SK-N-MC (cell line): ENCODE results near the gene CACNA1C.

Experiments used
- DNase-seq: peaks from one replicate; pipeline ENCODE4 v3.0.0-alpha.2; 2011; ENCODE audit warnings: low read depth, low spot score
- H3K27ac ChIP-seq: fragments of 200-600 bp; sonication (generic); 2 replicates; pipeline ENCODE4 v1.5.1; 2016; ENCODE audit warnings: mixed run types
- H3K36me3 ChIP-seq: fragments of 200-600 bp; sonication (generic); 2 replicates; pipeline ENCODE4 v1.6.1; 2017; ENCODE audit warnings: antibody characterized with exemption, low read length, mixed read lengths; ENCODE audit not compliant: insufficient read depth
- H3K4me3 ChIP-seq: fragments of 200-600 bp; sonication (generic); 2 replicates; pipeline ENCODE4 v1.5.1; 2016
- H3K9ac ChIP-seq: fragments of 200-600 bp; sonication (generic); 2 replicates; pipeline ENCODE4 v1.8.0; 2017; ENCODE audit warnings: mixed run types, mixed read lengths; ENCODE audit not compliant: insufficient read length
- H3K9me3 ChIP-seq: fragments of 200-600 bp; sonication (generic); 2 replicates; pipeline ENCODE4 v1.6.1; 2017; ENCODE audit warnings: low read depth, mild to moderate bottlenecking, antibody characterized with exemption, low read length, moderate library complexity, mixed read lengths
- EZH2 ChIP-seq: fragments of 200-600 bp; sonication (generic); IDR thresholded peaks from one replicate; pipeline ENCODE4 v1.6.1; 2017; ENCODE audit warnings: antibody characterized with exemption
- FOXP2 ChIP-seq: optimal IDR thresholded peaks from 2 replicates; pipeline ENCODE3; 2011; ENCODE audit warnings: mild to moderate bottlenecking, moderate library complexity; ENCODE audit not compliant: insufficient read depth; ENCODE audit errors: extremely low read length, control extremely low read depth
- POLR2AphosphoS5 ChIP-seq: IDR thresholded peaks from 2 replicates; pipeline ENCODE4 v1.6.1; 2012; ENCODE audit warnings: mild to moderate bottlenecking, low read depth, low read length, borderline replicate concordance

The CACNA1C gene

GRCh38 chr12:2447861-2448260, 395.1 kb downstream of the CACNA1C start:
- TF ChIP-seq FOXP2 (no peak), EZH2 (no peak)
- H3K9ac ChIP-seq: no peak overlapping the region
- no peak overlapping the region for H3K27ac ChIP-seq
- no peak for DNase-seq
- H3K36me3 ChIP-seq: no peaks in the 10 kb centered on the region
- H3K4me3 ChIP-seq: no peak overlapping the region
- no peaks in the 10 kb centered on the region for H3K9me3 ChIP-seq

DNA sequence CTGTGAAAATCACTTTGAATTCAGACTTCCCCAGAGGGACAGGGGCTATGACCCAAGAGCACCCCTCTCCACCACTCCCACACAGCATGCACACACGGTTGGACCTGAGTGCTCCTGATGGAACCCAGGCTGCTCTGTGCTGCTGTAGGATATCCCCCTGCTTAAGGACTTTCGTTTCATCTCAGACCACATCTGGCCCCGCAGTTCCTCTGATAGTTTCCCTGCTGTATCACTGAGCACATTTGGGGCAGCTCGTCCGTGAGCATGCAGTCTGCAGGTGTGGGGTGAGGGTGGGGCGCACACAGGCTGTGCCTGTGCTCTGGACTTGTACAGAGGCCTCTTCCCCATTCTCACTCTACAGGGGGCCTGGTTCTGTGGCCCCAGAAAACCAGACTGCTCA, 396.8 kb downstream of the CACNA1C start:
- TF ChIP-seq POLR2AphosphoS5 (no peak), EZH2 (no peak), FOXP2 (no peak)
- Histone ChIP-seq H3K9ac (no peak overlapping the region), H3K9me3 (no peaks in the 10 kb centered on the region), H3K27ac (no peak overlapping the region), H3K36me3 (no peaks in the 10 kb centered on the region), H3K4me3 (no peak overlapping the region)
- no peak for DNase-seq

DNA sequence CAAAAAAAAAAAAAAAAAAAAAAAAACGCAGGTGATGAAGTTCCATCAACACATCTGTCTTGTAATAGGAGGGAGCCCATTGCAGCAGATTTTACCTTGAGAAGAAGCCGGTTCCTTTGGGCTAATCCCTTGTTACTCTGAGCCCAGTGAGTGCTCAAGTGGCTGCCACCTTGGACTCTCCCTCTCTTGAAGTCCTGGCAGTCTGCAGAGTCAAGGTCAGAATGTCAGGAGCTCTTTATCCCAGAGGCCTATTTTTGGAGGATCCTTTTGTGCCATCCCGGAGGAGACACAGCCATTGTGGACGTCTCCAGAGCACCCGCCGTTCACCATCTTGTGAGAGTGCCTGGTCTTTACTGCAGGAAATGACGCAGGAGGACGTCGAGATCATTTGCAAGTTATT, 397.8 kb downstream of the CACNA1C start:
- H3K36me3 ChIP-seq: no peaks in the 10 kb centered on the region
- no peak overlapping the region for H3K9ac ChIP-seq
- DNase-seq: no peak
- no peak overlapping the region for H3K4me3 ChIP-seq
- TF ChIP-seq EZH2 (no peak), FOXP2 (no peak), POLR2AphosphoS5 (no peak)
- H3K9me3 ChIP-seq: no peaks in the 10 kb centered on the region
- no peak overlapping the region for H3K27ac ChIP-seq

DNA sequence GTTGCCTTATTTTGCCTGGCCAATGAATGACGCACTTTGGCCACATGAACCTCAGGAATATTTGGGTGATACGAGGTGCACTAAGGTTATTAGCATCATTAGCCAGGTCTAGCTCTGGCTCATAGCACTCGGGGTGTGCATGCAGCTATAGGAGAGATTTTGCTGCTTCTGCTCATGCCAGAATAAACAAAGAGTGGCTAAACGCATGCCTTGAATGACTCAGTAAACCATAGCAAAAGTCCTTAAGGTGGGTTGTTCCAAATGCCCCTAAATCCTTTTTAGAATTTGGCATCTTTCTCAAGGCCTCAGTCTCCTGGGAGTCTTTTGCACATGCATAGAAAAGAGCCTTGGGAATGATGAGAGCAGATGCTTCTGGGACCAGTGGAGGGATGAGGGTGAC, 398.2 kb downstream of the CACNA1C start:
- no peak for DNase-seq
- H3K4me3 ChIP-seq: no peak overlapping the region
- H3K9me3 ChIP-seq: no peaks in the 10 kb centered on the region
- no peak for TF ChIP-seq EZH2
- no peak for TF ChIP-seq FOXP2
- no peak for TF ChIP-seq POLR2AphosphoS5
- H3K27ac ChIP-seq: no peak overlapping the region
- no peak overlapping the region for H3K9ac ChIP-seq
- H3K36me3 ChIP-seq: no peaks in the 10 kb centered on the region

- no peaks in the 10 kb centered on the region for H3K9me3 ChIP-seq
- H3K4me3 ChIP-seq: no peak overlapping the region
- no peaks in the 10 kb centered on the region for H3K36me3 ChIP-seq
- TF ChIP-seq EZH2 (no peak), POLR2AphosphoS5 (no peak), FOXP2 (no peak)
- DNase-seq: no peak
- H3K27ac ChIP-seq: no peak overlapping the region
- H3K9ac ChIP-seq: no peak overlapping the region
Measured at GRCh38 chr12:2451497-2451896, 398.7 kb downstream of the CACNA1C start.

- Histone ChIP-seq H3K9ac (no peak overlapping the region), H3K9me3 (no peaks in the 10 kb centered on the region), H3K27ac (no peak overlapping the region), H3K36me3 (no peaks in the 10 kb centered on the region), H3K4me3 (no peak overlapping the region)
- no peak for DNase-seq
- TF ChIP-seq FOXP2: no peak
- TF ChIP-seq EZH2: no peak
- TF ChIP-seq POLR2AphosphoS5: no peak
Measured at GRCh38 chr12:2453076-2453760, 400.4 kb downstream of the CACNA1C start.

GRCh38 chr12:2453761-2454090, 400.9 kb downstream of the CACNA1C start:
- TF ChIP-seq POLR2AphosphoS5 (no peak), FOXP2 (no peak), EZH2 (no peak)
- no peak overlapping the region for H3K27ac ChIP-seq
- no peak for DNase-seq

GRCh38 chr12:2454601-2455177, 401.9 kb downstream of the CACNA1C start:
- DNase-seq: no peak
- no peaks in the 10 kb centered on the region for H3K9me3 ChIP-seq
- H3K36me3 ChIP-seq: no peaks in the 10 kb centered on the region
- H3K9ac ChIP-seq: no peak overlapping the region
- TF ChIP-seq EZH2: no peak
- no peak for TF ChIP-seq POLR2AphosphoS5
- no peak for TF ChIP-seq FOXP2
- no peak overlapping the region for H3K4me3 ChIP-seq
- H3K27ac ChIP-seq: no peak overlapping the region

More at GRCh38 chr12:2453761-2454090, 400.9 kb downstream of the CACNA1C start:
- H3K36me3 ChIP-seq: no peaks in the 10 kb centered on the region
- H3K9ac ChIP-seq: no peak overlapping the region
- no peak overlapping the region for H3K4me3 ChIP-seq
- no peaks in the 10 kb centered on the region for H3K9me3 ChIP-seq

DNA sequence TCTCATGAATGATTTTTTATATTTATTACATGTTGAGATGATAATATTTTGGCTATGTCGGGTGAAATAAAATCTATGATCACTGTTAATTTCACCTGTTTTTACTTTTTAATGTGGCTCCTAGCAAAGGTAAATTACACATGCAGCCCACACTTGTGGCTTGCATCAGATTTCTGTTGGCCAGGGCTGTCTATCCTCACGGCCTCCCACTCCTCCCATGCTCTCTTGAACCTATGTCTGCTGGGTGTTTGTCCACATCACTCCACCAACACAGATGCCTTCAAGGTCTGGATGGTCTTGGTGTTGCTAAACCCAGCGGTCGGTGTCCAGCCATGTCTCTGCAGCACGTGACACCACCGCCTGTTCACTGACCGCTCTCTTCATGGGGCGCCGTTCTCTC, 402.6 kb downstream of the CACNA1C start:
- Histone ChIP-seq H3K4me3 (no peak overlapping the region), H3K36me3 (no peaks in the 10 kb centered on the region), H3K27ac (no peak overlapping the region), H3K9ac (no peak overlapping the region), H3K9me3 (no peaks in the 10 kb centered on the region)
- no peak for DNase-seq
- TF ChIP-seq POLR2AphosphoS5 (no peak), EZH2 (no peak), FOXP2 (no peak)

DNA sequence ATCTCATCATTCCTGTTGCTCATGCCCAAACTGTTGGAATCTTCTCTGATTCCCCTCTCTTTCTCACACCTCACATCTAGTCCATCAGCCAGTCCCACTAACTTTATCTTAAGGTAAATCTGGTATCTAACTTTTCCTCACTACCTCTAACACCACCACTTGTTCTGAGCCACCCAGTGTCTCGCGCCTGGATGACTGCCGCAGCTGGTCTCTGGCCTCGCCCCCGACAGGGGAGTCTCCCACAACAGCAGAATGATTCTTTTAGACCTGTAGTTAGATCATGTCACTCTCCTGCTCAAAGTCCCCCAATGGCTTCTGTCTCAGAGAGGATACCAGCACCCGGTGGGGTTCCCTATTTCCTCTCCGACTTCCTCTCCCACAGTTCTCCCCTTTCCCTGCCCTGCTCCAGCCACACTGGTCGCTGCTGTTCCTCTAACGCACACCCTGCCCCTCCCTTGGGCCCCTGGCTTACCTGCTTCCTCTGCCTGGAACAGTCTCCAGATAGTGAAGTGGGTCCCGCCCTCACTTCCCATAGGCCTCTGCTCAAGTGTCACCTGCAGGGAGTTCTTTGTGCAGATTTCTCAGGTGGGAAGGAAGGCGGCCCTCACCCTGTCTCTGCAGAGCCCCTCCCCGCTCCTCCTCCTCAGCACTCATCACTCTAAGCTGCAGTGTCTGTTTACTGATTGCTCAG, 403.5 kb downstream of the CACNA1C start:
- no peak for DNase-seq
- Histone ChIP-seq H3K27ac (no peak overlapping the region), H3K4me3 (no peak overlapping the region), H3K36me3 (no peaks in the 10 kb centered on the region), H3K9ac (no peak overlapping the region), H3K9me3 (no peaks in the 10 kb centered on the region)
- TF ChIP-seq EZH2 (no peak), POLR2AphosphoS5 (no peak), FOXP2 (no peak)
